HG02970 (cell line): ENCODE results near the gene CYB5A.

Source experiments
- ATAC-seq: cut with Tn5 transposase; IDR thresholded peaks from one replicate; pipeline ENCODE4 v1.9.1; 2021; ENCODE audit warnings: mild to moderate bottlenecking, moderate library complexity, moderate number of reproducible peaks; ENCODE audit not compliant: unreplicated experiment, low FRiP score

The CYB5A gene

DNA sequence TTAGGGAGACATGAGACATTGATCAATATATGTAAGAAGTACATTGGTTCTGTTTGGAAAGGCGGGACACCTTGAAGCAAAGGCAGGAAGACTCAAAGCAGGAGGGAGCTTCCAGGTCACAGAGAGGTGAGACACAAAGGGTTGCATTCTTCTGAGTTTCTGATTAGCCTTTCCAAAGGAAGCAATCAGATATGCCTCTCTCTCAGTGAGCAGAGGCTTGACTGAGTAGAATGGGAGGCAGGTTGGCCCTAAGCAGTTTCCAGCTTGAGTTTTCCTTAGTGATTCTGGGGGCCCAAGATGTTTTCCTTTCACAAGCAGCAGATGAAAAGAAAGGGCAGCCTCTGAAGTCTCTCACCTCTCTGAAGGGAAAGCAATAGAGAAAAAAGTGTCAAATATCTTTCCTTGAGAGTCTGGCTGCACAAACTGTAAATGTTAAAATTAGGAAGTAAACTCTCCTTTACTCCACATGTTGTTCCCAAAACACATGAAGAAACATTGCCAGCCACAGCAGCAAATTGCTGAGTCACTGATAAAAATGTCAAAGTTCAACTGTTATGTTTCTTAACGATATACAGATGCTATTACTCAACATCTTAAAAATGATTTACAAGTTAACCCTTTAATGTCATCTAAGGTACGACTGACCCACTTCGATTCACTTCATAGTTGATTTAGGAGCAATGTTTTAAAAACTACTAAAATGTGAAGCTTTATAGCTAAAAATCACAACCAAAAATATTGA, 40.3 kb downstream of the CYB5A start:
- no peak for ATAC-seq

DNA sequence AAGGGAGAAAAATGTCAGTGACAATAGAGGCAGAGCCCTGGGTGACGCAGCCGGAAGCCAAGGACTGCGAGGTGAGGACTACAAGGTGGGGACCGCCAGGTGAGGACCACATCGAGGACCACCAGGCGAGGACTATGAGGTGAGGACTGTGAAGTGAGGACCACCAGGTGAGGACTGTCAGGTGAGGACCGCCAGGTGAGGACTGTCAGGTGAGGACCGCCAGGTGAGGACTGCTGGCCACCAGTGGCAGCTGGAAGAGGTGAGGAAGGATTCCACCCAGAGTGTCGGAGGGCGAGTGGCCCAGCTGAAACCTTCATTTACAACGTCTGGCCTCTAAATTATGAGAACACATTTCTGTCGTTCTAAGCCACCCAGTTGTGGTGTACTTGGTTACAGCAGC, 41.6 kb downstream of the CYB5A start:
- ATAC-seq, result no peak

DNA sequence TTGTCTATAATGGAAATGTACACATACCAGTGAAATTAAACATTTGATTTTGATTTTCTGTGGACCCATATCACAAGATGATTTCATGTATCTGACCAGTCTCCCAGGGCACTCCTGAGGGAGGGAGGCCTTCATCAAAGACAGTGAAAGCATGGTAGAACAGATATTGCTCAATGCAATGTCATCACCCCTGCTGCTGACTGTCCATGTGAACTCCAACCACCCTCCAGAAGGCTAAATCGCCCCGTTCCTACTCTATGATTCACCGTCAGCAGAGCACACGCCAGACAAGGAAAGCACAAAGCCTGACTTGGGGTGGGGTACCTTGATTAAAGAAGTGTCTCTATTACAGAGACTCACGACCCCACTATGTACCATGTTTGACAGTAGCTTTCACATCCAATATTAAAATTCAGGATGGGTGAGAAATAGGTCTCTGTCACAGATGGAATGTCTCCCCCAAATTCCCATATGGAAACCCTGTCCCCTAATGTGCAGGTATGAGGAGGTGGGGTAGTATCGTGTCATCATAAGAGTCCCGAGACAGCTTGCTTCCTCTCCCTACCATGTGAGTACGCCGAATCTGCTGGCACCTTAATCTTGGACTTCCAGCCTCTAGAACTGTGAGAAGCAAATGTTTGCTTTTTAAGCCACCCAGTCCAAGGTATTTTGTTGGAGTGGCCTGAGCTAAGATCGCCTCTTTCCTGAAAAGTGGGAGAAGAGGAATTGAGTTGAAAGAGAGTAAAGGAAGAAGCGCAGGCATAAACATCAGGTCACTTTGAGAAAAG, 42.4 kb downstream of the CYB5A start:
- no peak for ATAC-seq

- no peak for ATAC-seq
Observed at GRCh38 chr18:74248595-74248994, 43.2 kb downstream of the CYB5A start.

DNA sequence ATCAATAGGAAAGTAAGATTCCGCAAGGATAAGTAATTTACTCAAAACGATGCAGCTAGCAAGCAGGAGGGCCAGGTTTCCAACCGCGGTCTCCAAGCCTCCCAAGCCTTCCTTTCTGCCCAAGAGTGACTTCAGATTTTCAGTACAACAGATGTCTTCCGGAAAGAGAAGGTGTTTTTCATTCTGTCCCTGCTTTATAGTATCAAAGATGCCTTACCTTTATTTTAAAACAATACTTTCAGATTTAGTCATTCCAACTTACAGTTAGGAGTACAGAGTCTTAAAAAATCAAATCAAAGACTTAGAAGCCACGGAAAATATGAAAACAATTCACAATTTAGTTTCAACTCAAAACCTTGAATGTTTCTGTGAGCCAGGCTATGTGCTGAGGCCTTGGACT, 43.6 kb downstream of the CYB5A start:
- ATAC-seq, result no peak

GRCh38 chr18:74244554-74244953, 47.2 kb downstream of the CYB5A start:
- ATAC-seq, result no peak

GRCh38 chr18:74243127-74243526, 48.6 kb downstream of the CYB5A start:
- no peak for ATAC-seq

DNA sequence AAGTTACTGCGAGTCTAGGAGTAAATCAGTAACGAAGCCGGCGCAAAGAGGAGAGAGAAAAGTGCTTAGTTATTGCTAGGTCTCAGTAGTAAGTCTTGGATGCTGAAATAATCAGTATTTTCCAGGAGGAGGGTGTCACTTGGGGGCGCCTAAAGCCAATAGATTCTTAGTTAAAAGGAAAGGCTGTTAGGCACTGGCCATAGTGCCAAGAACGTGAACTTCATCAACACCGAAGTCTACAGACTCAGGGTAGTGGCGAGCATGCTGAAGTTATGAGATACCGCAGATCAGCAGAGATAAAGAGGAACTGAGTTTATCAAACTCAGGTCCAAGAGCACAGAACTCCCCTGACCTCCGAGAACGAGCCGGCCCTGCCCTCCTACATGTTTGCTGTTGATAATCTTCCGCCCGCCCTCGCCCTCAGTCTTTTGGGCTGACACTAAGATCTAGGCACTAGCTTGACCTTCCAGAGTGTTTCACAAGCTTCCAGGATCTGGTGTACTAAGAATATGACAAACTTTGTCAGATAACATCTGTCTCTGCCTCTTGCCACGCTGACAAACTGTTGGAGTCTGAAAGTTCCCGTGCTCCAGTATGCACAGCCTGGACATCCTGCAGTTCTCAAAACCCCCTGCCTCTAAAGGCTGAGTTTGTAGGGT, 49.2 kb downstream of the CYB5A start:
- no peak for ATAC-seq

DNA sequence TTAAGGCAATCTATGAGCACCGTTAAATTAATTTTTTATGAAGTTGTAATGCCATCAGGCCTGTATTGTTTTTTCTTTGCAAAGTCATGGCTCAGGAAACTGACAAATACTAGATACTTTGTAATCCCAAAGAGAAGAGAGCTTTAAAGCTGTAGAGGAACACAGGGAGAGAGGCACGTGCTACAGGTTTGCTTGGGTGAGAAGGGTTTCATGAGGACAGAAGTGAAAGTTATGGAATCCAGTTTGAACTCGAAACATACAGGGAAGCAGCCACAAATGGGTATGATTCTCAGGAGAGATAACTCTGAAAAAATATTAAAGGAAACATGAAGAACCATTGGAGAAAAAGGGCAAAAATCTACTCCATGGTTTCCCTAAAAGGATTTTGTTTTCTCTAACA, 49.8 kb downstream of the CYB5A start:
- no peak for ATAC-seq

DNA sequence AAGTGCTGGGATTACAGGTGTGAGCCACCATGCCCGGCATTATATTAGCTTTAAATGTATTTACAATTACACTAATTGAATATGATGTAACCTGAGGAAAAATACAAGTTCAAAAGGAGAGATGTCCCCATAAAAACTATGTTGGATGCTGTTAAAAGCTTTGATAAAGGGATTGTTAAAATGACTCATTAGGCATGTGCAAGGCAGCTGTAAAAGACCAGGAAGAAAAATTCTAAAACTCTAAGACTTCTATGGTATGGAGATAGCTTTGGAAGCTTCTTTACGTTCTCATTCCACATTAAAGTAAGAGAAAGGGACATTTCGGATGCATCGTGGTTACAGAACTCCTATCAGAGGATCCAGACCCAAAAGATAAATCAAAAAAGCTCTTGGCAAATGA, 50.3 kb downstream of the CYB5A start:
- ATAC-seq, result no peak

- no peak for ATAC-seq
Observed at GRCh38 chr18:74239567-74239966, 52.2 kb downstream of the CYB5A start.

DNA sequence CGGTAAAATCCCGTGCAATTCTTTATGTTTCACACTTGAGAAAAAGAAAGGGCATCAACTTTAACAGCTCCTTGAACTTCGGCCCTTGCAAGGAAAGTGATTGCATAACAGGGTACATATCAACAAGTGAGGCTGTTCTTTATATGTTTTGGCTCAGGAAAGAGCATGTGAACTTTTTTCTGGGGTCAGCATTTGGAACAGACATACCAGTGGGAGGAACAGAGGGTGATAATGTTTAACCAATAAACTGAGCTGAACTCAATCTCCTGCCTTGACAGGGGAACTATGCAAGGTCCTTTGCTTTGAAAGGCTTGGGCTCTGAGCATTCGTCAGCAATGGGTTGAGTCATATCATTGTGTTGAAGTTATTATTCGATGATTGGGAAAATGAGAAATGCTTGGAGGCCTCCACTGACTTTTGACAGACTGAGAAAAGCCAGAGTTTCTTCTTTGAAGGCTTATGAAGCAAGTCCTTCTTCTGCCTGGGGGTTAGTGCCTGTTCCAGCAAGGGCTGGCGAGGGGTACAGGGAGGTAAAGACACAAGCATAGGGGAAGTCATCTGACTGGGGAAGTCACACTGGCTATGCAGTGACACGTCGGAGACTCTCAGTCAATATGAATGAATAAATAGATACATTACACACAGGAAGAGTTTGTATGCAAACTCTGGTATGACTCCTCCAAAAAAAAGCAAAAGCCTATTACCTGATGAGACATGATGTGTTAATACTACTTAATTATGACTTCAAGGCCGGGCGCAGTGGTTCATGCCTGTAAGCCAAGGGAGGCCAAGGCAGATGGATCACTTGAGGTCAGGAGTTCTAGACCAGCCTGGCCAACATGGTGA, 57.2 kb downstream of the CYB5A start:
- no peak for ATAC-seq

DNA sequence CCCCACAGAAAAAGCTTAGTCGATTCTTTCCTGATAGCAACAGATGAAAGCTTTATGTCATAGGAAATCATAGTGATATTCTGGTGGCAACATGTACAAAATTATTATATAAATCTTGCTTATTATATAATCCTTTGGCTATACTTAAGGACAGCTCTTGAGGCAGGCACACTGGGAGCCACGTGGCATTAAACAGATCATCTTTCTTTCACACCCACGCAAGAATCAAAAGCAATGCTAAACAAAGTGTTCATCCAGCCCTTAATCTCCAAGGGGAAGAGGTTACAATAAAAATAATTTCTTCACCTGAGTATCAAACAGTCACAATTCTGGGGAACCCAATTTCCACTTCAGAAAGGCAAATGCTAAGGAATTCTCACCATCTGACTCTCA, 57.8 kb downstream of the CYB5A start:
- ATAC-seq, result no peak

GRCh38 chr18:74230922-74231714, 60.6 kb downstream of the CYB5A start:
- ATAC-seq, result no peak

DNA sequence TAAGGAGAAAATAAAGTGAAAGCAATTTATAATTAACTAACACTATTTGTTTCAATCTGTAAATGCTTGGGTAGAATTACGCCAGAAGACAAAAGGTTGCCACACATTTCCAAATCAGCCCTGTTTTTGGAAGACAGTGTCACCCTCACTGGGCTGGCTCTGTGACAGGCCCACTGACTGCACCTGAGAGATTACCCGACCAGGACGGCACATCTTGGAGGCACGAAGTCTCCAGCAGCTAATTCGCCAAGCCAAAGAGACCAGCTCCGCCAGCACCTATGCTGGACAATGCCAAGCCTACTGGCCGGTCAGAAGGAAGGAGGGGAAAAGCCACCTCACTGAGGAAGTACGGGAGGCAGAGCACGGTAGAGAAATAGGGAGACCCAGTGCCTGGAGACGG, 61.9 kb downstream of the CYB5A start:
- ATAC-seq, result no peak

DNA sequence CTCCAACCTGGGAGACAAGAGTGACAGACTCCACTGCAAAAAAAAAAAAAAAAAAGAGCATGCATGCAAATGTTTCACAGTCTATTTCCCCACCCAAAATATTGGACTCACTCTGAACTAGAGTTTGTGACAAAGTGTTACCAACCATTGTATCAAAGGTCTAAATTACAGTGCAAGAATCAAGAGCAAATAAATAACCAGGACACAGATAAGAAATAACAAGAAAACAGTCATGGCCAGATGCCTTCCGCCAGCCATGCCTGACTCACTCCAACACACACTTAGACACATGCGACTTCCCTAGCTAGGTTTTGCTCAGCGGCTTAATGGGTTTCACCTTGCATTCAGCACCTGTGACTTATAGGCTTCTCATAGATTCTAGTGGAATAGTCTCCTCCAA, 62.8 kb downstream of the CYB5A start:
- no peak for ATAC-seq

- no peak for ATAC-seq
Observed at GRCh38 chr18:74228312-74228711, 63.5 kb downstream of the CYB5A start.

DNA sequence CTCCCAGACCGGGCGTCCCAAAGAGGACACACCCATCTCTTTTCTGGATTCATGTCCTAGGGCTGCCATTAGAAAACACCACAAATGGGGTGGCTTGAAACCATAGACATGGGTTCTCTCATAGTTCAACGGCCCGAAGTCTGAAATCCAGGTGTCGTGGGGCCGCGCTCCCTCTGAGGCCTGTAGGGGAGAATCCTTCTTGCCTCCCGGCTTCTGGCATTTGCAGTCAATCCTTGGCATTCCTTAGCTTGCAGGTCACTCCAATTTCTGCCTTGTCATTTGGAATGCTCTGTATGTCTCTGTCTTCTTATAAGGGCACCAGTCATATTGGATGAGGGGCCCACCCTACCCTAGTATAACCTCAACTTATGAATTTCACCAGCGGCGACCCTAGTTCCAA, 65.1 kb downstream of the CYB5A start:
- ATAC-seq, result no peak

DNA sequence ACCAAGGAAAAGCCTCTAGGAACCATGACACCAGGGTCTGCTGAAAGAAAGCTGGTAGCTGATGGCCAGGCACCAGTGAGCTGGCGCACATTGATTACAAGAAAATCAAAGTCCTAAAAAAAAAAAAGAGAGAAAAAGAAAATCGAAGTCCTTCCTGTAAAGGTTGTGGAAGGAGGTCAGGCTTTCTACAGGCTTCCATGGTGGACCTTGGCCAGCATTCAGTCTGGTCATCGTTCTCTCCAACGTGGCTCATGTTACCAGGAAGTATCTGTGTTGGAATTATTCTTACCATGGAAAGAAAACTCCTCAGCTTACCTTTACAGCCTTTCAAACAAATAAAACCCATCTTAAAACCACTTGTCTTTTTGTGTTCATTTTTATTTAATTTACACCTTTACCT, 65.6 kb downstream of the CYB5A start:
- ATAC-seq, result no peak
